Activated T-helper 1 cell treated with anti-CD3 and anti-CD28 coated beads, Interleukin-12 subunit alpha, Interleukin-12 subunit beta, Interleukin-2, Interleukin-4 antibody, amounts not matched to agents 30 ng/mL and 10 ng/mL and 1 ng/mL, durations not matched to agents 14 hours and 24 hours and 36 hours (primary cell): ENCODE data around the gene SHBG. TPM values are rescaled to one million over a fixed set of nuclear protein-coding genes. Genes with fewer than 3 reads are reported as not detected.

Experiments
- DNase-seq: peaks from one replicate; pipeline ENCODE4 v3.0.0; 2021; ENCODE audit warnings: low spot score
- H3K27ac Mint-ChIP-seq: one replicate; pipeline ENCODE4 v1.8.0; 2021; ENCODE audit warnings: mild to moderate bottlenecking, mixed read lengths
- H3K27me3 Mint-ChIP-seq: one replicate; pipeline ENCODE4 v1.8.0; 2022; ENCODE audit warnings: mild to moderate bottlenecking, moderate library complexity, mixed read lengths; ENCODE audit not compliant: insufficient read depth
- H3K36me3 Mint-ChIP-seq: one replicate; pipeline ENCODE4 v1.8.0; 2021; ENCODE audit warnings: low read depth, mixed read lengths
- H3K4me1 Mint-ChIP-seq: one replicate; pipeline ENCODE4 v1.8.0; 2021; ENCODE audit warnings: low read depth, mixed read lengths
- H3K4me3 Mint-ChIP-seq: one replicate; pipeline ENCODE4 v1.8.0; 2021; ENCODE audit warnings: mild to moderate bottlenecking, moderate library complexity, mixed read lengths
- H3K9me3 Mint-ChIP-seq: one replicate; pipeline ENCODE4 v1.8.0; 2021; ENCODE audit warnings: mixed read lengths
- intact Hi-C: fragments of 100-400 bp; cut with micrococcal nuclease; formaldehyde crosslinking; loops from one replicate; pipeline ENCODE4 v1.15.1; 2024
- total RNA-seq: library from RNA; stranded (reverse); gene quantifications from 2 replicates; pipeline ENCODE4 v1.2.3, GENCODE V29; 2022

The SHBG gene
- 0.20 TPM in 1 of 2 replicates, not detected in the other for total RNA-seq

GRCh38 chr17:7629939-7630571 lies at the start of gene SHBG:
Gene SHBG (plus strand): TSS chr17:7630135. CDS start chr17:7630173, 38 bp downstream.
- no peak within 1 kb of the TSS for H3K4me3 Mint-ChIP-seq
- intact Hi-C loops: no loop called here

DNA sequence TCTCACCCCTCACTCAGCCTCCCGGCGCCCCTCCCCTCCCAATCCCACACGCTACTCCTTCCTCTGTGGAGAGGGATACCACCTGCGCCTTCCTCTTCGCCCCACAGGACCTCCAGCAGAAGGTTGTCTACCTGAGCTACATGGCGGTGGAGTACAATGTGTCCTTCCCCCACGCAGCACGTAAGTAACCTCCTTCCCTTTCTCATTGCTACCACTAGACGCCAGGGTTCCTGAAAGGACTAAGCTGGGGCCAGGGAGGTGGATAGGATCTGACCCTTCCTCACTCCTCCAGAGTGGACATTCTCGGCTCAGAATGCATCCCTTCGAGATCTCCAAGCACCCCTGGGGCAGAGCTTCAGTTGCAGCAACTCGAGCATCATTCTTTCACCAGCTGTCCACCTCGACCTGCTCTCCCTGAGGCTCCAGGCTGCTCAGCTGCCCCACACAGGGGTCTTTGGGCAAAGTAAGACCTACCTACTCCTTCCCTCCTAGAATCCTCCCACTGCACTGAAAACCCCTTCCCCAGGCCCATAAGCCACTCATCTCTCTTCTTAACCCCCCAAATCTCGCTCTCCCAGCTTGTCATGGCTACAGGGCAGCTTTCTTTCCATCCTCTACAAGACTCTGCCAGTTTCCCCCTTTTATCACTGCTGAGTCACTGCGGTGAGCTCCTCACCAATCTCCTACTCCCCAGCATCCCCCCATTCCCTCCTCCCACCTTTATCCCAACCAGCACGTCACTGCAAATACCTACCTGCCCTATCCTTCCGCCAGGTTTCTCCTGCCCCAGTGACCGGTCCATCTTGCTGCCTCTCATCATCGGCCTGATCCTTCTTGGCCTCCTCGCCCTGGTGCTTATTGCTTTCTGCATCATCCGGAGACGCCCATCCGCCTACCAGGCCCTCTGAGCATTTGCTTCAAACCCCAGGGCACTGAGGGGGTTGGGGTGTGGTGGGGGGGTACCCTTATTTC lies 49.0 kb upstream of the SHBG start:
- peaks cover 60% of the 10 kb centered on the region for H3K36me3 Mint-ChIP-seq
- intact Hi-C loops: loop anchor here (10.0 kb wide), 1 partner anchor 574 kb away; the partner anchor contains the start of gene PER1
- peak overlapping the region; percentile 15 for H3K4me3 Mint-ChIP-seq

More at GRCh38 chr17:7629939-7630571, at the start of gene SHBG:
- Mint-ChIP-seq H3K9me3 (no peaks in the 10 kb centered on the region), H3K27ac (no peak within 1 kb of the TSS), H3K27me3 (no peaks in the 10 kb centered on the region), H3K36me3 (peaks cover 3% of the 10 kb centered on the region), H3K4me1 (peaks cover 18% of the 10 kb centered on the region)
- DNase-seq: no peak

GRCh38 chr17:7582396-7583252 lies 47.3 kb upstream of the SHBG start:
- H3K4me3 Mint-ChIP-seq: peak overlapping the region; percentile 98
- peaks cover 44% of the 10 kb centered on the region for H3K36me3 Mint-ChIP-seq
- peak overlapping the region; percentile 68 for H3K27ac Mint-ChIP-seq
- H3K4me1 Mint-ChIP-seq: peaks cover 63% of the 10 kb centered on the region
- intact Hi-C loops: loop anchor here (1.0 to 10.0 kb wide), 4 partner anchors 10 to 572 kb away; partner anchors contain the start of genes PER1, POLR2A and SENP3
- no peaks in the 10 kb centered on the region for H3K27me3 Mint-ChIP-seq
- no peak for DNase-seq
- no peaks in the 10 kb centered on the region for H3K9me3 Mint-ChIP-seq

More for the DNA sequence above, 49.0 kb upstream of the SHBG start:
- Mint-ChIP-seq H3K4me1 (peaks cover 79% of the 10 kb centered on the region), H3K9me3 (no peaks in the 10 kb centered on the region), H3K27ac (peak overlapping the region; percentile 82), H3K27me3 (no peaks in the 10 kb centered on the region)
- DNase-seq: no peak

GRCh38 chr17:7583253-7584109 lies 46.5 kb upstream of the SHBG start, which contains the start of gene MPDU1:
Gene MPDU1 (plus strand): TSS chr17:7583852. CDS start chr17:7583863, 11 bp downstream.
- peak within 1 kb of the TSS; percentile 98 for H3K4me3 Mint-ChIP-seq
- no peaks in the 10 kb centered on the region for H3K9me3 Mint-ChIP-seq
- H3K27ac Mint-ChIP-seq: peak within 1 kb of the TSS; percentile 100
- DNase-seq: peak; percentile 95
- H3K36me3 Mint-ChIP-seq: peaks cover 43% of the 10 kb centered on the region
- H3K27me3 Mint-ChIP-seq: no peaks in the 10 kb centered on the region
- peaks cover 54% of the 10 kb centered on the region for H3K4me1 Mint-ChIP-seq
- intact Hi-C loops: loop anchor here (1.0 to 10.0 kb wide), 6 partner anchors 11 to 571 kb away; partner anchors contain the start of genes PER1, POLR2A, SENP3 and WRAP53

GRCh38 chr17:7586673-7587419 lies 43.1 kb upstream of the SHBG start:
- Mint-ChIP-seq H3K27ac (no peak overlapping the region), H3K36me3 (peaks cover 32% of the 10 kb centered on the region), H3K27me3 (no peaks in the 10 kb centered on the region), H3K9me3 (no peaks in the 10 kb centered on the region), H3K4me1 (peaks cover 27% of the 10 kb centered on the region), H3K4me3 (no peak overlapping the region)
- no peak for DNase-seq
- intact Hi-C loops: loop anchor here (10.0 kb wide), 1 partner anchor 568 kb away; the partner anchor contains the start of gene PER1

- intact Hi-C loops: loop anchor here (10.0 kb wide), 1 partner anchor 567 kb away; the partner anchor contains the start of gene PER1
- Mint-ChIP-seq H3K27me3 (no peaks in the 10 kb centered on the region), H3K9me3 (no peaks in the 10 kb centered on the region), H3K4me3 (no peak overlapping the region), H3K4me1 (peaks cover 21% of the 10 kb centered on the region), H3K27ac (peak overlapping the region; percentile 36), H3K36me3 (peaks cover 32% of the 10 kb centered on the region)
- no peak for DNase-seq
These were observed 42.3 kb upstream of the SHBG start for GRCh38 chr17:7587420-7588151.

GRCh38 chr17:7588553-7589203 lies 41.3 kb upstream of the SHBG start:
- Mint-ChIP-seq H3K27ac (no peak overlapping the region), H3K36me3 (peaks cover 40% of the 10 kb centered on the region), H3K27me3 (no peaks in the 10 kb centered on the region), H3K9me3 (no peaks in the 10 kb centered on the region), H3K4me3 (no peak overlapping the region), H3K4me1 (peaks cover 15% of the 10 kb centered on the region)
- intact Hi-C loops: loop anchor here (10.0 kb wide), 1 partner anchor 566 kb away; the partner anchor contains the start of gene PER1
- DNase-seq: no peak

DNA sequence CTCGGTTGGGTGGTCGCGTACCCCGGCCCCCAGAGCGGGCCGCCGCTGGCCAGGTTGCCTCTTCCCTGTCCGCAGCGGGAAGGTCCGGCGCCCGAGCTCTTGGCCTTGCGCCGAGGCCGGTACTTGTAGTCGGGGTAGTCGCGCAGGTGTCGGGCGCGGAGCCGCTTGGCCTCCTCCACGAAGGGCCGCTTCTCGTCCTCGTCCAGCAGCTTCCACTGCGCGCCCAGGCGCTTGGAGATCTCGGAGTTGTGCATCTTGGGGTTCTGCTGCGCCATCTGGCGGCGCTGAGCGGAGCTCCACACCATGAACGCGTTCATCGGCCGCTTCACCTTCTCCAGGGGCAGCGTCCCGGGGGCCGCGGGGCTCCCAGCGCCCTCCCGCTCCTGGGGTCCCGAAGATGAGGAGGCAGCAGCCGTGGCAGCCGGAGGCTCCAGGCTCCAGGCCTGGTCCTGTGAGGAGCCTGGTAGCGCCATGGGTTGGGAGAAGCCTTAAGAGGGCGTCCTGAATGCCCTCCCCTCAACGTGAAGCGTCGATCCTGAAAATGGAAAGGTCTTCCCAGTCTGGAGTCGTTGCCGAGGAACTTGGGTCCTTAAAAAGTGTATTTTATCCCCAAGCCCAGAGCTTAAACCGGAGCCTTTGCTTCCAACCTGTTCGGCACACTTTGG lies 40.6 kb upstream of the SHBG start:
- H3K27ac Mint-ChIP-seq: no peak overlapping the region
- intact Hi-C loops: loop anchor here (10.0 kb wide), 1 partner anchor 565 kb away; the partner anchor contains the start of gene PER1
- DNase-seq: peak; percentile 52
- H3K9me3 Mint-ChIP-seq: no peaks in the 10 kb centered on the region
- H3K4me1 Mint-ChIP-seq: peaks cover 15% of the 10 kb centered on the region
- H3K36me3 Mint-ChIP-seq: peaks cover 44% of the 10 kb centered on the region
- no peak overlapping the region for H3K4me3 Mint-ChIP-seq
- no peaks in the 10 kb centered on the region for H3K27me3 Mint-ChIP-seq

- H3K4me3 Mint-ChIP-seq: no peak within 1 kb of the TSS
- H3K27ac Mint-ChIP-seq: no peak within 1 kb of the TSS
- peaks cover 44% of the 10 kb centered on the region for H3K36me3 Mint-ChIP-seq
- H3K27me3 Mint-ChIP-seq: no peaks in the 10 kb centered on the region
- no peaks in the 10 kb centered on the region for H3K9me3 Mint-ChIP-seq
- no peak for DNase-seq
- intact Hi-C loops: loop anchor here (10.0 kb wide), 1 partner anchor 565 kb away; the partner anchor contains the start of gene PER1
- peaks cover 8% of the 10 kb centered on the region for H3K4me1 Mint-ChIP-seq
These were observed 39.8 kb upstream of the SHBG start, which contains the start of gene SOX15 for GRCh38 chr17:7589891-7590691. Gene SOX15 (minus strand): TSS chr17:7590094. CDS start chr17:7589676, 418 bp downstream.
